GM12864 (cell line): ENCODE data around the gene TRMT44.

Experiments
- DNase-seq: peaks from one replicate; pipeline ENCODE4 v3.0.0-alpha.2; 2011; ENCODE audit warnings: low read depth
- H3K4me3 ChIP-seq: 2 replicates; pipeline ENCODE4 v1.5.1; 2011; ENCODE audit warnings: mild to moderate bottlenecking, low read depth, low read length, control low read depth
- CTCF ChIP-seq: IDR thresholded peaks from 2 replicates; pipeline ENCODE4 v1.5.1; 2011; ENCODE audit warnings: low read depth, mild to moderate bottlenecking, moderate library complexity, low read length, control low read depth, inconsistent platforms; ENCODE audit errors: missing control alignments

The TRMT44 gene

DNA sequence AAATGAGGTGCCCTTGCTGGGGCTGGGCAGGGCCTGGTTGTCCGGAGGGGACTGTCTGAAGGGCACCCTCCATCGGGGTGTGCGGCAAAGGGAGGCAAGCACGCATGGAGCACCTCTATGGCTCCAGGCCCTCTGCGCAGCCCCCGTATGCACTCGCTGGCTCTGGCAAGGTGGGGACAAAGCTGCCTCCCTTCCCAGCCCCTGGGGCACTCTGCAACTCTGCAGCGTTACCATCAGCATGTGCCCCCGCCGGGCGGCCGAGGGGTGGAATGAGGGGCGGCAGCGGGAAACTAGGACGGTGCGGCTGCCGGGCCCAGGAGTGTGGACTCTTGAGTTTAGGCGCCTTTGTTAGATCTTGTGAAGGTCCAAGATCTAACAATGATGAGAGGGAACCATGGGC, 26.4 kb downstream of the TRMT44 start:
- no peak for TF ChIP-seq CTCF
- no peak for DNase-seq
- H3K4me3 ChIP-seq, result no peak overlapping the region

DNA sequence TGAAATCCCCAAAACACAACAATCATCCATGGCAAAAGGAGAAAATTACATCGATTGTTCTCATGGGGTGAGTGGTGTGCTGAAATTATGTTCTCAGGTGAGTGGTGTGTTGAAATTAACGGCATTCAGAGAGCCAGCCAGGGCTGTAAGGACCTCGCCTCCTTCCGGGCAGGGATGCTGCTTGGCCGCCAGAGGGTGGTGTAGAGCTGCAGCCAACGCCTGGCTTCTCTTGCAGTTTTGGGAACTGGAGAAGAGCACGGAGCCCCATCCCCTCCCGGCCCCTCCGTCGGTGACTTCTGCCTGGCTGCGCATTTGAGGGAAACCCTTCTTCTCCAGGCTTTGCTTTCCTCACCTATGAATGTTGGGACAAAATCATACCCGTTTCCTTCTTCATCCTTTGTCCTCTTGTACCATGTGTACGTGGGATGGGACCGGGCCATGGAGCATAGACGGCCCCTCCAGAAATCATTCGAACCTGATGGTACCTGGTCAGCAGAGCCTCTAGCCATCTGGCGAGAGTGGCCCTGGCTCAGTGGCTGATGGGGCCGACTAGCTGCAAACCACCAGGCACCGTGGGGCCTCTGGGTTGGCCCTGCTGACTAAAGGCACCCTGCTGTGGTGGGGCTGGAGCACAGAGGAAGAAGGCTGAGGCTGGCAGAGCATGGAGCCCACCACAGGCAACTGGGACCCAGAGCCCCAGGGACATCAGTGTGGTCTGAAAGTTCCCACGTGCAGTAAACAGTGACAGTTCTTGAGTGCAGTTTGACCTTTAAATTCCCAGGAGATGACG, 28.4 kb downstream of the TRMT44 start:
- TF ChIP-seq CTCF, result peak; percentile 95

DNA sequence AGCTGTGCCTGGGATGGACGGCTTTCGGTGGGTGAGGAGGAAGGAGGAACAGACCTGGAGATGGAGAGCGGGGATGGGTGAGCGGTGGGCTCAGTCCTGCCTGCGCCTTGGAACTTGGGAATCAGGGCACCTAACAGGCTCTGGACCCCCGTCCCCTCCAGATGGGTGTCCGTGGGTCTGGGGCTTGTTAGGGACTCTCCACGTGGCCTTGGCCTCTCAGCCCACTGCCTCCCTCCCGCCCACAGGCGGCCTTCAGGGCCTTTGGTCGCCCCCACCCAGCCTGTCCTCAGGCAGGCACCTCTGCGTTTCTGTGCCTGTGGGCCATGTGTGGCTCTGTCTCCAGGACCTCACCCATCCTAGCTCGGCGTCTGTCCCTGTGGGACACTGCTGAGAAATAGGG, 29.0 kb downstream of the TRMT44 start:
- no peak for DNase-seq
- H3K4me3 ChIP-seq, result no peak overlapping the region
- no peak for TF ChIP-seq CTCF

More for the DNA sequence above, 28.4 kb downstream of the TRMT44 start:
- H3K4me3 ChIP-seq, result no peak overlapping the region
- peak; percentile 5 for DNase-seq

DNA sequence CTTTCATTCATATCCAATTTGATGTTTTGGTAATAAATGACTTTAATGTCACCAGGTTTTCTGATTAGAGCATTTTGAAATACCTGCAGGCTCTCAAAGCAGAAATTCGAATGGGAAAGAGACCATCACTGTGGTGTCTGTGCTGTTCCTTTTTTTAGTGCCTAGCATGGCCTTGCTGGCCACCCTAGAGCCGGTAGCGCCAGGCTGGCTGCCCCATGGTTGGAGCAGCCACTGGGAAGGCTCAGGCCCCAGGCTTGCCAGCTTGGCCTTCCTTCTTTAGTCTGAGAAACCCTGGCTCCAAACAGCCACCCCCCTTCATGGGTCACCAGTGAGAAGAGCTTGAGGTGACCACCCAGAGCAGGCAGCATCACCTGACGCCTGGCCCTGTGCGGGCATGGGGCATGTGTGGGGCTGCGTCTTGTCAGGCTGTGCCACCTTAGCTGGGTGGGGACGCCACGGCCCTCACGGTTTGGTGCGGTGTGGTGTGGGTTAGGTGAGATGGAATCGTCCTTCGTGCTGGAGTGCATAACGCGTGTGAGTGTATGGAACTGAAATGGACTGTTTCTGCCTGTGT, 30.0 kb downstream of the TRMT44 start:
- no peak for TF ChIP-seq CTCF
- no peak overlapping the region for H3K4me3 ChIP-seq

DNA sequence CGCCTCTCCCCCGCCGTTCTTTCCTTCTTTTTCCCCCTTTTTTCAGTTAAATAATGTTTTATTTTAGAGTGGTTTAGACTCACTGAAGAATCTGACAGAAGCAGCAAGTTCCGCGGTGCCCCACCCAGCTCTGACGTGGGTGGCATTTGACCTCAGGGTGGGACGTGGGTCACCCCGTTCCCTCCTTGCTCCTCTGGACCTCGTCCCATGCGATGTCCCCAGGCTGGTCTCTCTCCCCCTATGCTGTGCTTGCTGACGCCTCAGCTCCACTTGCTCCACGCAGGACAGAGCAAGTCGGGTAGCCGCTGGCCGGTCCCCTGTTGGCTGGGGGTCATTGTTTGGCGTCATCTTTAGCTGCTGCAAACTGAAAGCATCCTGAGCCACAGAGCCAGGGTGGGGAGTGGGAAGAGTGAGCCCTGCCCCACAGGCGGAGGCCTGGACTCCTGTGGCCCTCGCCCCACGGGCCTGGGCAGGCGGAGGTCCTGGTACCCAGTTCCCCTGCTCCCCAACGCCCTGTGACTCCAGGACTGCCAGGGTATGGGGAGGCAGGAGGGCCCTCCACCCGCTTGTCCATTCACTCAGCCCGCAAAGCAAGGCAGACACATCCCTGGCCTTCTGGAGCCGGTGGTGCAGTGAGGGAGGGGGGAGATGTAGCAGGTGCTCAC, 30.8 kb downstream of the TRMT44 start:
- DNase-seq, result no peak
- H3K4me3 ChIP-seq, result no peak overlapping the region
- TF ChIP-seq CTCF, result no peak

More for the DNA sequence above, 30.0 kb downstream of the TRMT44 start:
- no peak for DNase-seq

GRCh38 chr4:8472158-8472688, 31.6 kb downstream of the TRMT44 start:
- no peak overlapping the region for H3K4me3 ChIP-seq
- no peak for DNase-seq
- TF ChIP-seq CTCF, result no peak
